OCI-LY1 (cell line): Measurements from ENCODE around the gene FBRSL1.

ENCODE experiments used
- EZH2 ChIP-seq: fragments of 200-600 bp; sonication (generic), shearing (Covaris generic); IDR thresholded peaks from 2 replicates; pipeline ENCODE4 v1.8.0; 2017; ENCODE audit warnings: borderline replicate concordance, mixed run types, mild to moderate bottlenecking, antibody characterized with exemption, low read length, moderate library complexity, mixed read lengths
- TF ChIP-seq, protein P1 (sequence below): fragments of 200-600 bp; sonication (generic), shearing (Covaris generic); IDR thresholded peaks from 2 replicates; pipeline ENCODE4 v1.5.1; 2017; ENCODE audit warnings: mild to moderate bottlenecking, antibody characterized with exemption, low read length, moderate library complexity, mixed read lengths

- TF ChIP-seq, protein P1, sequence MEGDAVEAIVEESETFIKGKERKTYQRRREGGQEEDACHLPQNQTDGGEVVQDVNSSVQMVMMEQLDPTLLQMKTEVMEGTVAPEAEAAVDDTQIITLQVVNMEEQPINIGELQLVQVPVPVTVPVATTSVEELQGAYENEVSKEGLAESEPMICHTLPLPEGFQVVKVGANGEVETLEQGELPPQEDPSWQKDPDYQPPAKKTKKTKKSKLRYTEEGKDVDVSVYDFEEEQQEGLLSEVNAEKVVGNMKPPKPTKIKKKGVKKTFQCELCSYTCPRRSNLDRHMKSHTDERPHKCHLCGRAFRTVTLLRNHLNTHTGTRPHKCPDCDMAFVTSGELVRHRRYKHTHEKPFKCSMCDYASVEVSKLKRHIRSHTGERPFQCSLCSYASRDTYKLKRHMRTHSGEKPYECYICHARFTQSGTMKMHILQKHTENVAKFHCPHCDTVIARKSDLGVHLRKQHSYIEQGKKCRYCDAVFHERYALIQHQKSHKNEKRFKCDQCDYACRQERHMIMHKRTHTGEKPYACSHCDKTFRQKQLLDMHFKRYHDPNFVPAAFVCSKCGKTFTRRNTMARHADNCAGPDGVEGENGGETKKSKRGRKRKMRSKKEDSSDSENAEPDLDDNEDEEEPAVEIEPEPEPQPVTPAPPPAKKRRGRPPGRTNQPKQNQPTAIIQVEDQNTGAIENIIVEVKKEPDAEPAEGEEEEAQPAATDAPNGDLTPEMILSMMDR = no peak
- TF ChIP-seq EZH2 = no peak
Measured at GRCh38 chr12:132521200-132521580, 31.2 kb downstream of the FBRSL1 start.
